KMS-11 (cell line): ENCODE measurements around the gene PAQR5.

ENCODE experiments used
- H2AFZ ChIP-seq: fragments of 200-600 bp; sonication (generic); 2 replicates; pipeline ENCODE4 v1.6.1; 2016; ENCODE audit warnings: antibody characterized with exemption, mixed run types, low read depth
- H3K27ac ChIP-seq: fragments of 200-600 bp; sonication (generic); 2 replicates; pipeline ENCODE4 v1.6.1; 2016; ENCODE audit warnings: mild to moderate bottlenecking, mixed run types
- H3K27me3 ChIP-seq: fragments of 200-600 bp; sonication (generic); 2 replicates; pipeline ENCODE4 v1.6.1; 2017; ENCODE audit warnings: mild to moderate bottlenecking, low read depth, mixed run types, moderate library complexity; ENCODE audit not compliant: insufficient read depth
- H3K36me3 ChIP-seq: fragments of 200-600 bp; sonication (generic); 2 replicates; pipeline ENCODE4 v1.6.1; 2017; ENCODE audit warnings: mild to moderate bottlenecking, mixed run types; ENCODE audit not compliant: insufficient read depth
- H3K4me1 ChIP-seq: fragments of 200-600 bp; sonication (generic); 2 replicates; pipeline ENCODE4 v1.6.1; 2016; ENCODE audit warnings: mild to moderate bottlenecking, low read depth, mixed run types; ENCODE audit not compliant: poor library complexity, severe bottlenecking
- H3K4me2 ChIP-seq: fragments of 200-600 bp; sonication (generic); 2 replicates; pipeline ENCODE4 v1.7.0; 2016; ENCODE audit warnings: mild to moderate bottlenecking, mixed run types
- H3K4me3 ChIP-seq: fragments of 200-600 bp; sonication (generic); IDR thresholded peaks from 2 replicates; pipeline ENCODE4 v1.6.1; 2017; ENCODE audit warnings: low read depth, low read length, mixed read lengths; ENCODE audit not compliant: insufficient read depth
- H3K79me2 ChIP-seq: fragments of 200-600 bp; sonication (generic); 2 replicates; pipeline ENCODE4 v1.6.1; 2016; ENCODE audit warnings: low read depth, mixed run types; ENCODE audit not compliant: insufficient read depth
- H3K9ac ChIP-seq: fragments of 200-600 bp; sonication (generic); 2 replicates; pipeline ENCODE4 v1.6.1; 2016; ENCODE audit warnings: mild to moderate bottlenecking, mixed run types
- H4K20me1 ChIP-seq: fragments of 200-600 bp; sonication (generic); 2 replicates; pipeline ENCODE4 v1.6.1; 2016; ENCODE audit warnings: mild to moderate bottlenecking, mixed run types; ENCODE audit not compliant: insufficient read depth
- TF ChIP-seq, protein P1 (sequence below): fragments of 200-600 bp; sonication (generic); conservative IDR thresholded peaks from 2 replicates; pipeline ENCODE4 v1.6.1; 2017; ENCODE audit warnings: low read depth, mild to moderate bottlenecking, antibody characterized with exemption, low read length, moderate library complexity, mixed read lengths

The PAQR5 gene

DNA sequence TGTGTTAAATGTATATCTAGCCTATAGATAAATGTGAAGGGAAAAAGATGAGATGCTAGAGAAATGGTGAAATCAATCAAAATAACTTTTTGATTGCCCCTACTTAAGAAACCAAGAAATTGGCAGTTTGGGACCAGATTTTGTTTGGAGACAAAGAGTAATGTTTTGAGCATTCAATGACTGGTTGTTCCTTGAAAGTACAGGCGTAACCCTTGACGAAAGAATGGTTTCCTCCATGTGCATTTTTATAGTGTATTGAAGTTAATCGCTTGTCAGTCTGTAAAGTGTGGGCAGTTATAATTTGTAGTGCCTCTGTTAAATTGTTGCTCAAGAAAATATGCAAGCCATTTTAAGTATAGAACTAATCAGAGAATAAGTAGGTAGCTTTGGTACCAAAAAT lies 116.7 kb downstream of the PAQR5 start:
- H3K79me2 ChIP-seq, result peaks cover 52% of the 10 kb centered on the region
- peak overlapping the region; percentile 97 for H3K4me2 ChIP-seq
- H3K27me3 ChIP-seq, result no peaks in the 10 kb centered on the region
- TF ChIP-seq, protein P1, sequence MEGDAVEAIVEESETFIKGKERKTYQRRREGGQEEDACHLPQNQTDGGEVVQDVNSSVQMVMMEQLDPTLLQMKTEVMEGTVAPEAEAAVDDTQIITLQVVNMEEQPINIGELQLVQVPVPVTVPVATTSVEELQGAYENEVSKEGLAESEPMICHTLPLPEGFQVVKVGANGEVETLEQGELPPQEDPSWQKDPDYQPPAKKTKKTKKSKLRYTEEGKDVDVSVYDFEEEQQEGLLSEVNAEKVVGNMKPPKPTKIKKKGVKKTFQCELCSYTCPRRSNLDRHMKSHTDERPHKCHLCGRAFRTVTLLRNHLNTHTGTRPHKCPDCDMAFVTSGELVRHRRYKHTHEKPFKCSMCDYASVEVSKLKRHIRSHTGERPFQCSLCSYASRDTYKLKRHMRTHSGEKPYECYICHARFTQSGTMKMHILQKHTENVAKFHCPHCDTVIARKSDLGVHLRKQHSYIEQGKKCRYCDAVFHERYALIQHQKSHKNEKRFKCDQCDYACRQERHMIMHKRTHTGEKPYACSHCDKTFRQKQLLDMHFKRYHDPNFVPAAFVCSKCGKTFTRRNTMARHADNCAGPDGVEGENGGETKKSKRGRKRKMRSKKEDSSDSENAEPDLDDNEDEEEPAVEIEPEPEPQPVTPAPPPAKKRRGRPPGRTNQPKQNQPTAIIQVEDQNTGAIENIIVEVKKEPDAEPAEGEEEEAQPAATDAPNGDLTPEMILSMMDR, result no peak
- peaks cover 7% of the 10 kb centered on the region; the same call in 1 of the 2 replicates for H3K36me3 ChIP-seq
- H2AFZ ChIP-seq, result no peak overlapping the region
- H3K4me3 ChIP-seq, result no peak overlapping the region
- peak overlapping the region; percentile 58 for H3K27ac ChIP-seq
- H3K9ac ChIP-seq, result no peak overlapping the region
- H4K20me1 ChIP-seq, result peaks cover 10% of the 10 kb centered on the region; the same call in 1 of the 2 replicates
- H3K4me1 ChIP-seq, result peaks cover 33% of the 10 kb centered on the region

DNA sequence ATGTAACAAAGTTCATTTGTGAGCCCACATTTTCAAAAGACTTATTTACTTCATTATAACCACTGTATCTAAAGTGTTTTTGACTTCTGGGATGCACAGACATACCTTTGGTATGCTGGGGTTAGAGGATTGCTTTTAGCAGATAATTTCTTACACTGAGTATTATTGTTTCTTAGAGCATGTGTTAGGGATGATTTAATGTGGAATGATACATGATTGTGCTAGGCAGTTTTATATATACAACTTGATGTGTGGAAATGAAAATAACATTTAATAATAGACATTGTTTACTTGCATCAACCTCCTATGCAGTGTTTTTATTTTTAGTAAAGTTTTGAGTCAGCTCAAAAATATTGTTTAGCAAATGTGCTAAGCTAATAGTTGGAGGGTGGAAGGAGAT lies 118.9 kb downstream of the PAQR5 start:
- no peak overlapping the region for H3K27ac ChIP-seq
- no peak overlapping the region for H2AFZ ChIP-seq
- no peaks in the 10 kb centered on the region for H3K27me3 ChIP-seq
- TF ChIP-seq, protein P1, result no peak
- peaks cover 33% of the 10 kb centered on the region for H3K4me1 ChIP-seq
- H3K36me3 ChIP-seq, result peaks cover 10% of the 10 kb centered on the region; the same call in 1 of the 2 replicates
- H3K4me2 ChIP-seq, result no peak overlapping the region
- no peak overlapping the region for H3K4me3 ChIP-seq
- no peak overlapping the region for H3K9ac ChIP-seq
- peaks cover 52% of the 10 kb centered on the region for H3K79me2 ChIP-seq
- peaks cover 10% of the 10 kb centered on the region; the same call in 1 of the 2 replicates for H4K20me1 ChIP-seq

DNA sequence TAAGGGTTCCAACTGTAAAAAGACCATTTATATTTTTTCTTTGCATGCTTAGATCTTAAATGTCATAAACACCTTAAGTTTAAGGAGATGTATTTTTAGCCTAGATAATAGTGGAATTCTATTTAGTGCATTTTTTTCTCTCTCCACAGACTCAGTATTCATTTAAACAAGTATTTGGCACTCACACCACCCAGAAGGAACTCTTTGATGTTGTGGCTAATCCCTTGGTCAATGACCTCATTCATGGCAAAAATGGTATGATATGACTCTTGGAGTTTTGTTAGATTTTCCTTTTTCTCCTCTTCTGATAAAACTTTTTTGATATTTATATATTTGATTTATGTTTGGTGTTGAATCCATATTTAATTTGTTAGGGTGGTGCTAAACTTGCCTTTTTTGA lies 122.8 kb downstream of the PAQR5 start:
- H3K4me2 ChIP-seq, result no peak overlapping the region
- H2AFZ ChIP-seq, result no peak overlapping the region
- peaks cover 13% of the 10 kb centered on the region for H3K4me1 ChIP-seq
- no peak overlapping the region for H3K4me3 ChIP-seq
- H3K27ac ChIP-seq, result no peak overlapping the region
- no peak overlapping the region for H3K9ac ChIP-seq
- peaks cover 19% of the 10 kb centered on the region for H3K36me3 ChIP-seq
- H3K27me3 ChIP-seq, result no peaks in the 10 kb centered on the region
- TF ChIP-seq, protein P1, result no peak
- no peaks in the 10 kb centered on the region for H4K20me1 ChIP-seq
- H3K79me2 ChIP-seq, result peaks cover 33% of the 10 kb centered on the region

DNA sequence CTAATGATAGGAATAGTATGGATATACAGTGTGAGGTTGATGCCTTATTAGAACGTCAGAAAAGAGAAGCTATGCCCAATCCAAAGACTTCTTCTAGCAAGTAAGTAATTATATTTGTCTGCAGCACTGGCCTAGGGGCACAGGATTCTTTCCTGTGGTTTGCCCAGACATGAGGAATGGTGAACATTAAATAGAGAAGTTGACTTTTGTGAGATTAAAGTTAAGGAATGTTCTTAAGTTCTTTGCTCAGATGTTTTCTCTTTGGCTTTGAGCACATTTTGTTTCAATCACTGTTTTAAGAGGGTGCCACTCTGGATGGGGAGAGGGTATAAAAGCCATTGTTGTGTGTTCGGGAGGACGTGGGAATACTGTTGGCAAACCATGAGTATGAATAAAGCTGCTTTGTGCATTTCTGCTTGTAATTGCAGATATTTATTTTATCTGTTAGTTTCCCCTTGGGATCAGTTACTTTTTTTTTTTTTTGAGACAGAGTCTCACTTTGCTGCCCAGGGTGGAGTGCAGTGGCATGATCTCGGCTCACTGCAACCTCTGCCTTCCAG lies 123.7 kb downstream of the PAQR5 start:
- H3K36me3 ChIP-seq, result peaks cover 23% of the 10 kb centered on the region
- H3K4me3 ChIP-seq, result no peak overlapping the region
- no peaks in the 10 kb centered on the region for H3K27me3 ChIP-seq
- TF ChIP-seq, protein P1, result no peak
- H3K27ac ChIP-seq, result no peak overlapping the region
- H2AFZ ChIP-seq, result no peak overlapping the region
- no peak overlapping the region for H3K4me2 ChIP-seq
- no peak overlapping the region for H3K9ac ChIP-seq
- peaks cover 25% of the 10 kb centered on the region; the same call in 1 of the 2 replicates for H3K79me2 ChIP-seq
- no peaks in the 10 kb centered on the region for H4K20me1 ChIP-seq
- H3K4me1 ChIP-seq, result peaks cover 6% of the 10 kb centered on the region
